Calu3 (cell line): ENCODE data around the gene GALNTL6. TPM values are rescaled to one million over a fixed set of nuclear protein-coding genes. Genes with fewer than 3 reads are reported as not detected.

ENCODE experiments used
- BruUV-seq: library from RNA; stranded (reverse); fragments of 400-500 nt; replicated peaks from 2 replicates; lab custom pipeline; 2021; lab: Mats Ljungman, UMichigan
- CTCF ChIA-PET: fragments of 300-600 bp; sonication (Branson Sonifier 250); formaldehyde crosslinking; loops from one replicate; lab custom pipeline; 2022; ENCODE audit warnings: antibody characterized with exemption; lab: Charles Lee
- DNase-seq: peaks from one replicate; pipeline ENCODE4 v3.0.0; 2022
- H3K27ac Mint-ChIP-seq: one replicate; pipeline ENCODE4 v1.8.0; 2022; ENCODE audit warnings: mixed read lengths; ENCODE audit not compliant: unreplicated experiment
- H3K27me3 Mint-ChIP-seq: one replicate; pipeline ENCODE4 v1.8.0; 2022; ENCODE audit warnings: mixed read lengths; ENCODE audit not compliant: unreplicated experiment
- H3K36me3 Mint-ChIP-seq: one replicate; pipeline ENCODE4 v1.8.0; 2022; ENCODE audit warnings: mild to moderate bottlenecking, moderate library complexity, mixed read lengths; ENCODE audit not compliant: insufficient read depth, unreplicated experiment
- H3K4me1 Mint-ChIP-seq: one replicate; pipeline ENCODE4 v1.8.0; 2022; ENCODE audit warnings: mild to moderate bottlenecking, low read depth, mixed read lengths; ENCODE audit not compliant: unreplicated experiment
- H3K4me3 Mint-ChIP-seq: one replicate; pipeline ENCODE4 v1.8.0; 2022; ENCODE audit warnings: mild to moderate bottlenecking, low read depth, moderate library complexity, mixed read lengths; ENCODE audit not compliant: unreplicated experiment
- H3K9me3 Mint-ChIP-seq: one replicate; pipeline ENCODE4 v1.8.0; 2022; ENCODE audit warnings: low read depth, mixed read lengths; ENCODE audit not compliant: unreplicated experiment
- intact Hi-C: fragments of 100-400 bp; cut with micrococcal nuclease; formaldehyde crosslinking; loops from one replicate; pipeline ENCODE4 v1.10.0; 2022; ENCODE audit not compliant: unreplicated experiment
- total RNA-seq: library from RNA; stranded (reverse); gene quantifications from 2 replicates; pipeline ENCODE4 v1.2.3, GENCODE V29; 2022
- TF ChIP-seq, protein P1 (sequence below): fragments of 200-600 bp; IDR thresholded peaks from one replicate; pipeline ENCODE4 v1.8.0; 2022; ENCODE audit warnings: antibody characterized with exemption; ENCODE audit not compliant: unreplicated experiment

GALNTL6 gene
- total RNA-seq, 1 experiment from 2014 or later = not detected

DNA sequence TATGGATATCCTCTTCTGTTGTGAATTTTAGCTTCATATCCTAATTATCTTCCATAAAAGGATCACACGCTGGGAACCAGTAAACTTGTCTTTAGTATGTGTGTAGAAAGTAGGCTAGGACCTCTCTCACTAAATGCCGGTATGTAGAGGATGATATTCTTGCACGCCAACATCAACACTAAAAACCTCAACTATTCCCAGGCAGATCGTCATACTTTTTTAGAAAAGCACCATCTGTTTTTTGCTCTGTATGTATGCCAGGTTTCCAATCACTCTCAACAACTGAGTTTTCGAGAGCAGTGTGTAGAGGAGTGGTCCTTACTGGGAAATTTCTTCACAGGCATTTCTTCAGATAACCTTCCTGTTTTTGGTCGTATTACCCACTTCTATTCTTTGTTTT is 283.6 kb downstream of the GALNTL6 start:
- Mint-ChIP-seq H3K27ac (no peak overlapping the region), H3K9me3 (no peaks in the 10 kb centered on the region), H3K27me3 (no peaks in the 10 kb centered on the region), H3K4me1 (no peaks in the 10 kb centered on the region), H3K36me3 (no peaks in the 10 kb centered on the region), H3K4me3 (no peak overlapping the region)
- DNase-seq = no peak
- TF ChIP-seq, protein P1, sequence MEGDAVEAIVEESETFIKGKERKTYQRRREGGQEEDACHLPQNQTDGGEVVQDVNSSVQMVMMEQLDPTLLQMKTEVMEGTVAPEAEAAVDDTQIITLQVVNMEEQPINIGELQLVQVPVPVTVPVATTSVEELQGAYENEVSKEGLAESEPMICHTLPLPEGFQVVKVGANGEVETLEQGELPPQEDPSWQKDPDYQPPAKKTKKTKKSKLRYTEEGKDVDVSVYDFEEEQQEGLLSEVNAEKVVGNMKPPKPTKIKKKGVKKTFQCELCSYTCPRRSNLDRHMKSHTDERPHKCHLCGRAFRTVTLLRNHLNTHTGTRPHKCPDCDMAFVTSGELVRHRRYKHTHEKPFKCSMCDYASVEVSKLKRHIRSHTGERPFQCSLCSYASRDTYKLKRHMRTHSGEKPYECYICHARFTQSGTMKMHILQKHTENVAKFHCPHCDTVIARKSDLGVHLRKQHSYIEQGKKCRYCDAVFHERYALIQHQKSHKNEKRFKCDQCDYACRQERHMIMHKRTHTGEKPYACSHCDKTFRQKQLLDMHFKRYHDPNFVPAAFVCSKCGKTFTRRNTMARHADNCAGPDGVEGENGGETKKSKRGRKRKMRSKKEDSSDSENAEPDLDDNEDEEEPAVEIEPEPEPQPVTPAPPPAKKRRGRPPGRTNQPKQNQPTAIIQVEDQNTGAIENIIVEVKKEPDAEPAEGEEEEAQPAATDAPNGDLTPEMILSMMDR = no peak
- CTCF ChIA-PET = no interaction called here
- BruUV-seq = no TSS peak
- intact Hi-C loops = no loop called here

DNA sequence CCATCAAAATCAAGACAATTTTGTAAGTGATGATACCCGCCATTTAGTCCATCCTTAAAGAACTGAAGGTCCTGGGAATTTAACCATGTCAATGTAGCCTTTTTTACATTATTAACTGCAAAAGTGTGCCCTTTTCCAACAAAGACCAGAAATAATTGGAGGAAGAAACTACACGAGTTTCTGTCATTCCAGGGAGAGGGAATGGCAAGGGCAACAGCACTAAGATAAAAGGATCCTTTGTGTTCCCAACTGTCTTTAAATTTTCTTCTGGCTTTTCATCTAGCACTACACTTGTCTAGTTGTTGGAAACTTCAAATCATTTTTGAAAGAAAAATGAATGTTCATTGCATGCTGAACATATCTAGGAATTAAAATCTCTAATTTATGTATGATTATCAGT is 286.2 kb downstream of the GALNTL6 start:
- DNase-seq = no peak
- CTCF ChIA-PET = no interaction called here
- H3K36me3 Mint-ChIP-seq = no peaks in the 10 kb centered on the region
- H3K9me3 Mint-ChIP-seq = no peaks in the 10 kb centered on the region
- no peak overlapping the region for H3K27ac Mint-ChIP-seq
- H3K27me3 Mint-ChIP-seq = no peaks in the 10 kb centered on the region
- TF ChIP-seq, protein P1 = no peak
- intact Hi-C loops = no loop called here
- no peaks in the 10 kb centered on the region for H3K4me1 Mint-ChIP-seq
- no TSS peak for BruUV-seq
- no peak overlapping the region for H3K4me3 Mint-ChIP-seq

DNA sequence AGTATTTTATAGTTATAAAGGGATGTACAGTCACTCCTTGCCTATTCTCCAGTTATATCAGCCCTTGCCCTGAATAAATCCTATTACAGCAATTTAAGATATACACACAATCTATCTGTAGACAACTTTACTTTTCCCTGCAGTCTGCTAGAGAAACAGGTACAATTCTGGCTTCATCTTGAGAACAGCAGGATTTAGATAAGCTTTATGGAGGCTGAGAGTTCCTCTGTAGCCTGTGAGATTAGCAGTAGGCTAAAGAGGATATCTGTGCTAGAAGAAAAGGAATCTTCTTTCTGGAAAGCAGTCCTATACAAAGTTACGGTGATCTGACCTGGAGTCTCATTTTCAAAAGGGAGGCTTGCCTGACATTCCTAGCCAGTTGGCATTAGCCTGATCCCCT is 290.3 kb downstream of the GALNTL6 start:
- Mint-ChIP-seq H3K9me3 (no peaks in the 10 kb centered on the region), H3K27ac (no peak overlapping the region), H3K36me3 (no peaks in the 10 kb centered on the region), H3K4me1 (no peaks in the 10 kb centered on the region), H3K27me3 (no peaks in the 10 kb centered on the region), H3K4me3 (no peak overlapping the region)
- TF ChIP-seq, protein P1 = no peak
- intact Hi-C loops = no loop called here
- no TSS peak for BruUV-seq
- no peak for DNase-seq
- CTCF ChIA-PET = no interaction called here

DNA sequence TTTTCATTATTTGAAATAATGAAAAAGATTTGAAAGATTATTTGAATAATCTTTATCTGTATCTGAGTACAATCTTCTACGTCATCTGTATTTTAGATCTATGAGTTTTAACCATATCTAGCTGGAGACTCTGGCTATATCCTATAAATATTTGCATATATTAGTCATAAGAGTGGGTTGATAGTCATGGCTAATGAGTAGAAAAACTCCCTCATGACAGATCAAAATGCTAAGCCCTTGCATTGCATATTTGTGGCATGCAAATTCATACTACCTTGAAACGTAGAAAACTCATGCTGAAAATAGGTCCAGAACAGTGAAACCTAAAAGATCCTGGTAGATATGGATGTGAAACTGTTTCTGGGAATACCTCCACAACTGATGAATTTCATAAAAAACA is 291.3 kb downstream of the GALNTL6 start:
- no peaks in the 10 kb centered on the region for H3K9me3 Mint-ChIP-seq

More for the DNA sequence above, 291.3 kb downstream of the GALNTL6 start:
- H3K4me3 Mint-ChIP-seq = no peak overlapping the region
- BruUV-seq = no TSS peak
- H3K4me1 Mint-ChIP-seq = no peaks in the 10 kb centered on the region
- H3K36me3 Mint-ChIP-seq = no peaks in the 10 kb centered on the region
- TF ChIP-seq, protein P1 = no peak
- no peaks in the 10 kb centered on the region for H3K27me3 Mint-ChIP-seq
- no peak overlapping the region for H3K27ac Mint-ChIP-seq
- intact Hi-C loops = no loop called here
- no peak for DNase-seq
- CTCF ChIA-PET = no interaction called here
